Hypothalamus (tissue), 51 donors: Measurements from ENCODE around the gene ZC3H7B.
A peak's percentile ranks its signal among the peaks of the same experiment; 100 is the strongest.
"Not testable (repeated sequence)": the region's sequence is repeated elsewhere in the genome, so short reads cannot be mapped to it uniquely, and the experiment has no call there.

ENCODE experiments used
- DNase-seq, 51 donors: peaks; one replicate each; lab custom pipeline; 2025; lab: John Stamatoyannopoulos, UW

ZC3H7B gene, protein sequence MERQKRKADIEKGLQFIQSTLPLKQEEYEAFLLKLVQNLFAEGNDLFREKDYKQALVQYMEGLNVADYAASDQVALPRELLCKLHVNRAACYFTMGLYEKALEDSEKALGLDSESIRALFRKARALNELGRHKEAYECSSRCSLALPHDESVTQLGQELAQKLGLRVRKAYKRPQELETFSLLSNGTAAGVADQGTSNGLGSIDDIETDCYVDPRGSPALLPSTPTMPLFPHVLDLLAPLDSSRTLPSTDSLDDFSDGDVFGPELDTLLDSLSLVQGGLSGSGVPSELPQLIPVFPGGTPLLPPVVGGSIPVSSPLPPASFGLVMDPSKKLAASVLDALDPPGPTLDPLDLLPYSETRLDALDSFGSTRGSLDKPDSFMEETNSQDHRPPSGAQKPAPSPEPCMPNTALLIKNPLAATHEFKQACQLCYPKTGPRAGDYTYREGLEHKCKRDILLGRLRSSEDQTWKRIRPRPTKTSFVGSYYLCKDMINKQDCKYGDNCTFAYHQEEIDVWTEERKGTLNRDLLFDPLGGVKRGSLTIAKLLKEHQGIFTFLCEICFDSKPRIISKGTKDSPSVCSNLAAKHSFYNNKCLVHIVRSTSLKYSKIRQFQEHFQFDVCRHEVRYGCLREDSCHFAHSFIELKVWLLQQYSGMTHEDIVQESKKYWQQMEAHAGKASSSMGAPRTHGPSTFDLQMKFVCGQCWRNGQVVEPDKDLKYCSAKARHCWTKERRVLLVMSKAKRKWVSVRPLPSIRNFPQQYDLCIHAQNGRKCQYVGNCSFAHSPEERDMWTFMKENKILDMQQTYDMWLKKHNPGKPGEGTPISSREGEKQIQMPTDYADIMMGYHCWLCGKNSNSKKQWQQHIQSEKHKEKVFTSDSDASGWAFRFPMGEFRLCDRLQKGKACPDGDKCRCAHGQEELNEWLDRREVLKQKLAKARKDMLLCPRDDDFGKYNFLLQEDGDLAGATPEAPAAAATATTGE

DNA sequence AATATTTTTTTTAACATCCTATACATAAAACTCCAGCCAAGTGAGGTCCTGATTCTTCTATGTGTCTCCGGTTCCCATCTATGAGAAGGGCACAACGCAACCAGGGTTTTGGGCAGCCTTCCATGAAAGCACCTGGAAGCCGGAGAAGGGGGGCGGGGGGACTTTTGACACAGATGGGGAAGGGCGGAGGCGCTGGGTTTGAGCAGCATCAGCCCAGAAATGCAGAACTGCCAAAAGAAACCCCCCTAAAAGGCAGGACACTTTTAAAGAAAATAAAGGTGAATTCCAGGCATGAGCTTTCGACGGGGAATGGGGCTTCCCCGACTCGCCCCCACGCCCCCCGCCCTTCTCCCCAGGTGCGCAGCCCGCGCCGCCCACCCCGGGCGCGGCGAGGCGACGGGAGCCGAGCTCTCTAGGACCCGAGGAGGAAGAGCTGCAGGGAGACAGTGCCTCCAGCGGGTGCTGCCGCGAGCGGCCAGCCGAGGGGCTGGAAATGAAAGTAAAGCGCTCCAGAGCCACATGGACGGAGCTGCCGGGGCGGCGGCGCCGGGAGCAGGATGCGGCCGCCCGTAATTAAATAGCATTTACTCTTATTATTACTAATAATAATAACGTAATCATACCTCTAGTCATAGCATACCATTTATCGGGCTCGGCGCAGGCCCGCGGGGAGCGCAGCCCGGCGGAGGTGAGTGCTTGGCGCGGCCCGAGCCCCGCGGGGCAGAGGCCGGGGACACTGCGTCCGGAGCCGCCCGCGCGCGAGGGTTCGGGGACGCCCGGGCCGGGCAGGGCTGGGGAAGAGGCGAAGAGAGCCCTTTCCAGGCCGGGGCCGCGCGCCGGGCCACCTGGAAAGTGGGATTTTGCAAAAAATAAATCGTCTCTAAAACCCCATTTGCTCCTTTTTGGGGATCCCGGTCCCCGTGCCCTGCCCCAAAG is at the start of gene ZC3H7B:
TSS of gene ZC3H7B (plus strand) at position 441 of the 936 bp plus-strand sequence. CDS start 19,136 bp downstream, outside the sequence.
- DNase-seq = peak in 49 of 51 donors; percentile 15 to 82 (median 56)

DNA sequence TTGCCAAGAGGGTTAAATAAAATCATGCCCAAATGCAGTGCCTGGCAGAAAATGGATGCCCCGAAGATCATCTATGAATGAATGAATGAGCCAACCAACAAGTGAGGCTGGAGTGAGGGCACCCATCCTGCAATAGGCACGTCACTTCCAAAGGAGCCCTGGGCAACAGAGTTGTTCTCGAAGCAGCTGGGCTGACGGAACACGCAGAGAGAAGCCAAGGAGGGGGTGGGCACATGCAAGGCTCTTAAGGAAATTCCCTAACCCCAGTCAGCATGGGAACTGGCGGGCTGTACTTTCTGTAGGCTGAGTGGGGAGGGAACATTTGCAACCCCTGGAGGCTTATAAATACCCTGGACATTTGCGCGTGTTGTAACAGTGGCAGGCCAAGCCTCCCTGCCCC is 49.0 kb upstream of the ZC3H7B start:
- peak in 1 of 51 donors; percentile 10 for DNase-seq

DNA sequence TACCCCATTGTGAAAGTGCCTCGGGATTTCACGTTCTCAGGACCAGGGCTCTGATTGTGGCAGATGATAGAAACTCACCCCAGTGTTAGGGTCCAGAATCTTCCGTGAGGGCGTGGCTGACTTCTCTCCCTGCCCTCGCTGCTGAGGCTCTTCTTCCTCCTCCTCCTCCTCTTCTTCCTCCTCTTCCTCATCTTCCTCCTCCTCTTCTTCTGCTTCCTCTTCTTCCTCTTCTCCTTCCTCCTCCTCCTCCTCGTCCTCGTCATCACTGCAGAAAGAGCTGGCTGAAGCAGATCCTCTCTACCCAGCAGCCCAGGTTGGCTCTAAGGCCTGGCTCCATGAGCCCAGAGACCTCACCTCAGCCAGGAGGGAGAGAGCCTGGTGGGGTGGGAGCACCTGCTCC is 47.1 kb upstream of the ZC3H7B start:
- DNase-seq = no peak

DNA sequence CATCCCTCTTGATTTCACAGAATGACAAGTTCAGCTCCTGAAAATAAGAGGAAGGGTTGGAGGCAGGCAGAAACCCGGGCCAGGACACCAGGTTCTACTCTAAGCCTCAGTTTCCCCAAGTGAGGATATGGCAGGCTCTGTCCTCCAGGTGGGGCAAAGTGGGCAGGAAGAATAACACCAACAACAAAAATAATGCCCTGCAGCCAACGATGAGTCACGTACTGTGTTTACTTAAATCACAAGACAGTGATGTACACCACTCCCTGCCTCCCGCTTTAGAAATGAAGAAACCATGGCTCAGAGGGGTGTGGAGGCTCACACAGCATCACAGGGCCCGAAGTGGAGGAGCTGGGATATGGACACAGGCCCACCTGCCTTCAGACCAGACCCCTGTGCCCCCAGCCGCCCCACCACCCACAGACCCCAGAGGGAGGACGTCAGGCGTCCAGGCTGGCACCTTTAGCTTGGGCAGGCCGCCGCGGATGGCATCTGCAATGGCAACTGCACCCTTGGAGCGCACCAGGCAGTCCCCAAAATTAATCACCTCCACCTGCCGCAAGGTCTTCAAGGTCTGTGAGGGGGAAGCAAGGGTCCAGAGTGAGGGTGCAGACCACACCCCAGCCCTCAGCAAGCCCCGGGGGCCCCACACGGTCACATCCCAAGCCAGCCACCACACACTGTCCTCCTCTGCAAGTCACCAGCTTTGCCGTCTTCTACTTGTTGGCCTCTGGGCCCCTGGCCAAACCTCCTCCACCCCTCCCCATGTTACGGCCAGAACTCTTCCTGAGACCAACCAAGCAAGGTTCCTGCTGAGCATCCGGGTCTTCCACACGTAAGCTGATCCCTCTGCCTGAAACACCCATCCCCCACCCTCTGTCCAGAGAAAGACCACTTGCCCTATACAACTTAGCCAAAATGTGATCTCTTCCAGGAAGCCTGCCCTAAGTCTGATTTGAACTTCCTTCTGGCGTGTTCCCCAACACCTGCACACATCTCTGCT is 44.8 kb upstream of the ZC3H7B start:
- no peak for DNase-seq

DNA sequence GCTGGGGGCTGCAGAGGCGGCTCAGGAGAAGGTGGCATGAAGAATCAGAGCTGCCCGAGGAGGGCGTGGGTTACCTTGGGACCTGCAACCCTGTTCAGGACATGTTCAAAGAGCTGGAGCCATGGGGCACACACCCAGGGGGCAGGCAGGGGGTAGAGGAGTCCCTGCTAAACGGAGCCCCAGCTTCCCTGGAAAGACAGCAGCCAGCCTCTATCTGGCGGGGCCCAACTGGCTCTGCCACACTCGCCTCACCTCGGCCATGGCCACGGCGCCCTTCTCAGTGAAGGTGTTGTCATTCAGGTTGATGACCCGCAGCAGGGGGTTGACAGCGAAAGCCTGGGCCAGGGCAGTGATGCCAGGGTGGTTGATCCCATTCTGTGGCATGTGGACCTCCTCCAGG is 43.6 kb upstream of the ZC3H7B start:
- DNase-seq = no peak

DNA sequence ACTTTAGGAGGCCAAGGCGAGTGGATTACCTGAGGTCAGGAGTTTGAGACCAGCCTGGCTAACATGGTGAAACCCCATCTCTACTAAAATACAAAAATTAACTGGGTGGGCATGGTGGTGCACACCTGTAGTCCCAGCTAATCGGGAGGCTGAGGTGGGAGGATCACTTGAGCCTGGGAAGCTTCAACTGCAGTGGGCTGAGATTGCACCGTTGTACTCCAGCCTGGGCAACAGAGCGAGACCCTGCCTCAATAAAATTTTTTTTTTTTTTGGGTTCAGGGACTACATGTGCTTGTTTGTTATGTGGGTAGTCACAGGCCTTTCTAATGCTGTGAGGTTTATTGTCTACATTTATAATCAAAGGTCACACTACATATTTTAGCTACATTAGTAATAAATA is 41.6 kb upstream of the ZC3H7B start:
- DNase-seq = not testable (repeated sequence)

DNA sequence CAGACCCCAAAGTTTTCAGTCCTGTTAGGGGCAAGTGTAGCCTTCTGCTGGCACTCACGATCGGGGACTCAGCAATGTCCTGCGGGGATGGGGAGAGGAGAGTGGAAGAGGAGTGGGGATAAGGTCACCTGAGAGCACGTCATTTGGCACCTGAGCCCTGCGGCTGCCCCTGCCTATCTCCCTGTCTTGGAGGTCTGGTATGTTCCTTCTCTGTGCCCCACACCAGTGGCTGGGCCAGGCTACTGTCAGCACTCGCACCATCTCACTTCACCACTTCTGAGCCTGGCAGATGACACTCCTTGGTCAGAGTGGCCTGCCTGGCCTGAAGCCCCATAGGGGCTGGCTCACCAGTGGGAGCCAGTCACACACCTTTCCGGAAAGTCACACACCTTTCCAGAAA is 40.5 kb upstream of the ZC3H7B start:
- DNase-seq = no peak

DNA sequence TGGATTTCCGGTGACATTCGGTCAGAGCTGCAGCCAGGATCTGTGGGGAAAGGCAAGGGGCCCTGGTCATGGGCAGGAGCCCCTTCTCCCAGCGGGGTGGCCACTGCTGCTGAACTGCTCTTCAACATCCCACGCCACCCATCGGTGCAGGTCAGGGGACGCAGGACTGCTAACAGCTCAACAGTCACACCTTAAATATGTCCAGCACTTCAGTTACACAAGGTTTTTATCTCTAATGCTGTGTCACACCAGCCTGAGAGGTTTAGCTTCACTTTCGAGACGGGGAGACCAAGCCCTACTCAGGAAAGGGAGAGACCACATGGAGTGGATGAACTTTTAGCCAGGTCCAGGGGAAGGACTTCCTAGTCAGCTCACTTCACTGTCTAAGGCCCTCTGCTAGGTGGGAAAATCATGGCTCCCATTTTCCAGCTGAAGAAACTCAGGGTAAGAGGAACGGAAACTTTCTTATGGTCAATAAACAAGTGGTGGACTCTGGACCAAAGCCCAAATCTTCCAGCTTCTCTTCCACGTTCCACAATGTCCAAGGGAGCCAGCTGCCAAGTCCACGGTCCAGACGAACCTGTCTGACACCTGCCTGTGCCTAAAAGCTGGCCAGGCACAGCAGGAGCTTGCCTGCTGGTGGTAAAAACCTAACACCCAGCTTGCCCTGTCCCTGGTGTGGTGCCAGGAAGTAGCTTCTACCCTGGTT is 39.6 kb upstream of the ZC3H7B start:
- DNase-seq = no peak

DNA sequence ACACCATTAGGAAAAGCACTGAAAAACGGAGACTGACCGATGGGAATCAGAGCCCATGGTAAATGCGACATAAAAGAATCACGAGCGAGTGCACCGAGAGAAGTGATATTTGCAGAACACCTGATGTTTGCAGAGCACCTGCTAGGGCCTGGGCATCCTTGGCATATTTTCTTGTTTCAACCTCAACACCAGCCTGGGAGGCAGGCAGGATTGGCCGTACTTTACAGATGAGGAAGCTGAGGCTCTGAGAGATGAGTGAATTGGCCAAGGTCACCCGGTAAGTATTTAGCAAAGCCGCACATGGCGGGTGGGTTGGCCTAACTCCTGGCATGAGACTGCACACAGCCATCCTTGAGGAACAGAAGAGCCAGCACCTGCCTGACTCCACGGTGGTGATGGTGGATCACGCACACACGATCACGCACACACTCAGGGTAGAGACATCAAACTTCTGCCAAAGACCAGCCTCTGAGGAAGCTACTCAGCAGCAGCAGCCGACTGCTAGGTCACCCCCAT is 39.0 kb upstream of the ZC3H7B start:
- no peak for DNase-seq

DNA sequence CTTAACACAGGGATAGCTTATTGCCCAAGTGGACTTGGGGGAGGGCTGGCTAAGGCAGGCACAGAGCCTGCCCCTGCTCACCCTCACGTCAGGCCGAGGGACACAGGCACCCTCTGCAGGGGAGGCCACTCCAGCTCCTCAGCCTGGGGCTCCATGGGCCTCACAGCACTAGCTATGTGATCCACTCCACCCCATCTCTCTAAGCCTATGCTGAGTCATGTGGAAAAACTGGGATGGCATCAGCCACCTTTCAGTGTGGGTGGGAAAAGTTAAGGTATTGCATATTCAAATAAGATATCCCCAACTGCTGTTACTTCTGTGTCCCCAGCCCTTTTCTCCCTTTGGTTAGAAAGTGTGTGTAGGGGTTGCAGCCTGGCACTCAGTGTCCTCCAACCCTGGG is 37.6 kb upstream of the ZC3H7B start:
- peak in 1 of 51 donors; percentile 30 for DNase-seq

DNA sequence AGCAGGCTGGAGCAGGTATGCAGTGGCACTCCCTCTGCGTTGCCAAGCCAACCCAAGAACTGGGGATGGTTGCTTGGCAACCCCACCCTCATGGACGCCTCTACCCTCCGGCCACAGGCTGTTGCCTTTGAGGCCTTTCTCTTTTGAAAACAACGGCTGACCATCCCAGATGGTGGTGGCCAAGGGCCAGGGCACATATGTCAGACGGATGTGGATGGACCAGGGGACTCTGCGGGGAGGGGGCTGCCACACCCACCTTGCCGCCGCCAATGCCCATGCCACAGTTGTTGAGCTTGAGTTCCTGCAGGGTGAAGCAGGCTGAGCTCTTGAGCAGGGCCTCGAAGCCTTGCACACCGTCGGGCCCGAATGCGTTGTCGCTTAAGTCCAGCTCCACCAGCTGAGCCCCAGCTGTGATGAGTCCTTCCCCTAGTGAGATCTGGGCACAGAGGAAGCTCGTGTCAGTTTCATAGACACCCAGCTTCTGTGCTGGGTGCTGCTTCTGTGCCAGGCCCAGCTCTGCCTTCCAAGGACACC is 36.9 kb upstream of the ZC3H7B start:
- peak in 44 of 51 donors; percentile 12 to 94 (median 73) for DNase-seq

DNA sequence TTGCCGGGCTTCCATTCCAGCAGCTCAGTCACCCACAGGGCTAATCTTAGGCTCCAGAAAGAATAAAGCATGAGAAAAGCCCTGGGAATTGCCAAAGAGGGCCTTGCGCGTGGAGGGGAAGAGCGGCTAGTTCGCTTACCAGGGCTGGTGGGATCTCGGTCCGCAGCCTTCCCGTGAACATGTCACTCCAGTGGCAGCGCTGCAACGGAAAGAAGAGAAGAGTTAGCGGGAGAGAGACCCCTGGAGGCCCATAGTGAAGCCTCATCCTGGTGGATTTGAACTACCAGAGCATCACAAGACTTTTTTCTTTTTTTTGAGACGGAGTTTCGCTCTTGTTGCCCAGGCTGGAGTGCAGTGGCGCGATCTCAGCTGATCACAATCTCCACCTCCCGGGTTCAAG is 33.4 kb upstream of the ZC3H7B start:
- no peak for DNase-seq

DNA sequence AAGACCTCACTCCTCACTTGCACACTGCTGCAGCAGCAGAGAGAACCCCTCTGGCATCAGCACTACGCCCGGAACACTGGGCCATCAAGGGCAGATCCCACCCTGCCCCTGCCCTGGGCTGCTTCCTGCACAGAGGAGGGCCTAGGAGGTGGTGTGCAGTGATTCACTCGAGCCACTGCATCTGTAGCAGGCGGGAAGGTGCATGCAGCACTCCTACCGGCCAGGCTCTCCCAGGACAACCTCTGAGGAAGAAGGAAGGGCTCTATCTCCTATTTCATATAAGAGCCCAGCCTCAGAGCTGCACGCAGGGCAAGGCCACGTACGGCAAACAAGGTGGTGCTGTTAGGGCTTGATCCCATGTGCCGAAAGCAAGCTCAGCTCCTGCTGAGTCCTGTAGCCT is 29.5 kb upstream of the ZC3H7B start:
- DNase-seq = no peak

DNA sequence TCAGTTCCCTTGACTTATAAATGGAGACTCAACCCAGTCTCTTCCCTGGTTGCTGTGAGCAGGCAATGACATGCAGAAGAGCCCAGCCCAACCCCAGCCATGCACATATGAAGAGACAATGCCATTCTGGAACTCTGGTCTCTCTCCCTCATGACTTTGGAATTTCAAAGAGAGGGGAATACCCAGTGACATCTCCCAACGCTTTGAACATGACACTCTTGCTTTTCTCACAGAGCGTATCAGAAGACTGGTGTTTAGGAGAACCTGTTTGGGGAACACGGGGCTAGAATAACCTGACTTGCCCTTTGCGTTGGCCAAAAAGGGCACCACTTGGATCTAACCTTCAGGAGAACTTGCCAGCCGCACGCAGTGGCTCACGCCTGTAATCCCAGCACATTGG is 28.2 kb upstream of the ZC3H7B start:
- no peak for DNase-seq

DNA sequence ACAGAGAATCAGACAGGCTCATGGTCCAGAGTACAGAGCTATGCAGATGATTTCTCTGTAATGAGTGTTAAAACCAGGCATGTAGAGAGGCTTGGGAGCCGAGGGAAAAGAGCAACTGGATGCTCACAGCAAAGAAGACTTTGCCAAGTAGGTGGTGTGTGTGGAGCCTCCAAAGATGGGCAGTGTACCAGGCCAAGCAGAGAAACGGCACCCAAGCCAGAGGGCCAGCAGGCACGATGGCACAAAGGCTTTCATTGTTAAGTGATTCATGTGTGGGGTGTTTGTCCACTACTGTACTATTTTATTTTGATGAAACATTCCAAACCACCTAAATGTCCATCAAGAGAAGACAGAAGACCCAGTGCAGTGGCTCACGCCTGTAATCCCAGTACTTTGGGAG is 26.5 kb upstream of the ZC3H7B start:
- DNase-seq = peak in 35 of 51 donors; percentile 3 to 82 (median 40)

DNA sequence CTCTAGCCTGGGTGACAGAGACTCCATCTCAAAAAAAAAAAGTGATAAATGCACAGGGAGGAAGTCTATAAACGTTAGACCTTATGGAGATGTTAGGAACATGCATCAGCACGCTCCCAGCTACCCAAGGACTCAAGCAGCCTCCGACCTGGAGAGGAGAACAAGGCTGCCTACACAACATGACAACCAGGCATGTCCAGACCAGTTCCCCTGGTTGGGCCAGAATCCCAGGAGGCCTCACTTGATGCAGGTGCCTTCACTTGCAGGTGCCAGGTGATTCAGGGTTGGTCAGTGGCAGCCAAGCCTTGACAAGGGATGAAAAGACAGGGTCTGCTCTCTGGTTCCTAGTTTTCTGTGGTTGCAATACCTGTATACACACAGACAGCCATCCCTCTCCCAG is 21.3 kb upstream of the ZC3H7B start:
- DNase-seq = no peak

DNA sequence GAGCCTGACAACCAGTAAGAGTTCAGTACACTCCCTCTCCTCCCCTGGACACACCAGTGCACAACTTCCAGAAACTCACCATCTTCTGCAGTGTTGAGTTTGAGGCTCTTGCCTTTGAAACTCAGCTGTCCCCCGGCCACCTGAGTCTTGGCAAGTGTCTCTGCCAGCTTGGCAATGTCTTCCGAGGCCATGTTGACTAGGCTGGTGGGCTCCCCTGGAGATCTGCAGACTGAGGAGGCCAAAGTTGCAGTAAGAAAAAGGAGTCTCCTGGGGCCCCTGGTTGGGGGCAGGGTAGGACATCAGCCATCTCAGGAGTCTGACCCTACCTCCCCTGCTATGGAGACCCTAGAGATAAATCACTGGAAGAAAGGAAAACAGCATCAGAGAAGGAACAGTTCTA is 20.5 kb upstream of the ZC3H7B start:
- no peak for DNase-seq

DNA sequence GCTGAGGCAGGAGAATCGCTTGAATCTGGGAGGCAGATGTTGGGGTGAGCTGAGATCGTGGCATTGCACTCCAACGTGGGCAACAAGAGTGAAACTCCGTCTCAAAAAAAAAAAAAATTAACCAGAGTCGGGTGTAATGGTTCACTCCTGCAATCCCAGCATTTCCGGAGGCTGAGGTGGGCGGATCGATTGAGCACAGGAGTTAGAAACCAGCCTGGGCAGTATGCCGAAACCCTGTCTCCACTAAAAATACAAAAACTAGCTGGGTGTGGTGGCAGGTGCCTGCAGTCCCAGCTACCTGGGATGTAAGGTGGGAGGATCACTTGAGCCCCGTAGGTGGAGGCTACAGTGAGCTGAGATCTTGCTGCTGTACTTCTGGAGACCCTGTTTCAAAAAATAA is 16.9 kb upstream of the ZC3H7B start:
- DNase-seq = peak in 1 of 51 donors; percentile 2
